ENCODE results near the gene RHBDD3.

RHBDD3 gene

GRCh38 chr22:29216873-29217666, 50.7 kb downstream of the RHBDD3 start:
- DNase-seq, result peak; percentile 55

GRCh38 chr22:29216011-29216872, 51.5 kb downstream of the RHBDD3 start:
- DNase-seq, result no peak

DNA sequence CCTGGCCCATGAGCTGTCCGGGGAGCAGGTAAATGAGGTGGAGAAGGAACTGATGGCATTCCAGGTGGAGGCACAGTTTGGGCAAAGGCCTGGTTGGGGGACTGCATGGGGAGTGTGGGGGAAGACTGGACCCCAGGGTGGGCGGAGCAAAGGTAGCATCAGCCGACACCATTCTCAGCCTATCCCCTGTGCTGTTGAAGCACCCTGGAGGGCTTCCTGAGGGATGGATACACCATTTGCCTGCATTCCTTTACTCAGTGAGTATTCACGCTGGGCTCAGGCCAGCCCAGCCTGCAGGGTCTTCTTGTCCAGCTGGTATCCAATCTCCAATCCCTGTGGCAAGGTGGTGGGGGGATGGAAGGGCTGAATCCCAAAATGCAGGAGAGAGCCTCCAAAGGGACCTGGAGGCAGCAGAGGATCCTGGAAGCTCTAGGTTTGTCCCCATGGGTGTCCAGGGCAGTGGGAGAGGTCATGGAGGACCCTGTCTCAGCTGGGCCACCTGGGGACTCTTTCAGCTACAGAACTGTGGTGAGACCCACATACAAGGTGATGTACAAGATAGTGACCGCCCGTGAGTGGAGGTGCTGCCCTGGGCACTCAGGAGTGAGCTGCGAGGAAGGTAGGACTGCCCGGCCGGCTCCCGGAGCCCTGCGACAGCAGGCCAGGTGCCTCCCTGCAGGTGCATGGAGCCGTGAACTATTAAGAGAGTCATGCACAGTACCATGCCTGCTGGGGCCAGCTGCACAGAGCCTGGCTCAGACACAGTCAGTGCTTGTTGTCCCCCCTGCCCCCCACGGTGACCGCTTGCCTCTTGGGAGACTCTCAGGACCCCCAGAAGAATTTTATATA, 52.5 kb downstream of the RHBDD3 start:
- no peak for DNase-seq

- no peak for DNase-seq
Observed at GRCh38 chr22:29214232-29214631, 53.5 kb downstream of the RHBDD3 start.

GRCh38 chr22:29213493-29213892, 54.3 kb downstream of the RHBDD3 start:
- no peak for DNase-seq

DNA sequence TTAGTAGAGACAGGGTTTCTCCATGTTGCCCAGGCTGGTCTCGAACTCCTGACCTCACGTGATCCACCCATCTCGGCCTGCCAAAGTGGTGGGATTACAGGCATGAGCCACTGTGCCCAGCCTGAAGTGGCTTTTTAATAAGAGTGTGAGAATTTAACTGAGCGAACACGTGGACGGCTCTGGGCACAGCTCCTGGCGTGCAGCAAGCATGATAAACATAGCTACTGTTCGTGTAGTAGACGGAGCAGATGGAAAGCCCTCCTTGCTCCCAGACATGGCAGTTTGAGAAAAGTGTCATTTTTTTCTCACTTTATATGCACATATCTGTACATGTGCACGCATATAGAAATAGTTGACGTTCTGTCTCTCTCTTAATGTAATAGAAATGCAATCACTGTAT, 55.0 kb downstream of the RHBDD3 start:
- DNase-seq, result no peak

- no peak for DNase-seq
Observed at GRCh38 chr22:29211466-29211865, 56.3 kb downstream of the RHBDD3 start.

- DNase-seq, result no peak
Observed at GRCh38 chr22:29211066-29211465, 56.7 kb downstream of the RHBDD3 start.
